NCI-H82 (cell line): ENCODE data around the gene DNAJC27.
"Not testable (repeated sequence)": the region's sequence is repeated elsewhere in the genome, so short reads cannot be mapped to it uniquely, and the experiment has no call there.

Experiments
- DNase-seq: peaks from one replicate; lab custom pipeline; 2025; lab: John Stamatoyannopoulos, UW

DNAJC27 gene

GRCh38 chr2:24971536-24972314, at the start of gene DNAJC27:
TSS of gene DNAJC27 (minus strand) at chr2:24971955. CDS start at chr2:24971904, 51 bp downstream.
- DNase-seq = peak; percentile 99

DNA sequence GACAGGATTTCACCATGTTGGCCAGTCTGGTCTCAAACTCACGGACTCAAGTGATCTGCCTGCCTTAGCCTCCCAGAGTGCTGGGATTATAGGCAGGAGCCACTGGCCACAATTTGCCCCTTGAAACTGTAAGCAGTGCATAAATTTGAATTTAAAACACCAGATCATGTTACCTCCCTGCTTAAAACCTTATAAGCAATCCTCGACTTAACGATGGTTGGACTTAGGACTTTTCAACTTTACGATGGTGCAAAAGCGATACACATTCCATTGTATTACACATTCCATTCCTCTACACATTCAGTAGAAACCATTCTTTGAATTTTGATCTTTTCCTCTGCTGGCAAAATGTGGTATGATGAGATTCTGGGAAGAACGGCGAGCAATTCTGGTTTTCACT, 46.9 kb upstream of the DNAJC27 start:
- no peak for DNase-seq

DNA sequence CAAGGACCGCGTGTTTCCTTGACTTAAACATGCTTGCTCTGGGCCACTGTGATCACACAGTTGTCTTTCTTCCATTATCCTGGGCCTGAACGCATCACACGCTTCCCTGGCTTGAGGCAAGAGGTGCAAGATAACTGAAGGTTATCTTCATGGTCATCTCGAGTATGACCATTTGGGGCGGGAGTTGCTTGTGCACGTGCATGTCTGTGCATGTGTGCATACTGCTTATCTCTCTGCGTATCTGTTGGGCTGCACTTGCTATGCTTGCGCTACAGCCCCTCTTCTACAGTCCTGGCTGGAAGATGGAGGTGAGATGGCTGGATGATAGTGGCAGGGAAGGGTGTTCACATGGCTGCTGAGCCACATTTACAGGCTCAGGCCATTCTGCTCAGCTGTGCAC, 42.9 kb upstream of the DNAJC27 start:
- DNase-seq = no peak

DNA sequence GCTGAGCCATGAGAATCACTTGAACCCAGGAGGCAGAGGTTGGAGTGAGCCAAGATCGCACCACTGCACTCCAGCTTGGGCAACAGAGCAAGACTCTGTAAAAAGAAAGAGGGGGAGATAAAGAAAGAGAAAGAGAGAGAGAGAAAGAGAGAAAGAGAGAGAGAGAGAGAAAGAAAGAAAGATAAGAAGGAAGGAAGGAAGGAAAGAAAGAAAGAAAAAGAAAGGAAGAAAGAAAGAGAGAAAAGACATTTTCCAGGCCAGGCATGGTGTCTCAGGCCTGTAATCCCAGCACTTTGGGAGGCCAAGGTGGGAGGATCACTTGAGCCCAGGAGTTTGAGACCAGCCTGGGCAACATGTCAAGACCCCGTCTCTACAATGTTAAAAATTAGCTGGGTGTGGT, 39.6 kb upstream of the DNAJC27 start:
- DNase-seq = not testable (repeated sequence)

DNA sequence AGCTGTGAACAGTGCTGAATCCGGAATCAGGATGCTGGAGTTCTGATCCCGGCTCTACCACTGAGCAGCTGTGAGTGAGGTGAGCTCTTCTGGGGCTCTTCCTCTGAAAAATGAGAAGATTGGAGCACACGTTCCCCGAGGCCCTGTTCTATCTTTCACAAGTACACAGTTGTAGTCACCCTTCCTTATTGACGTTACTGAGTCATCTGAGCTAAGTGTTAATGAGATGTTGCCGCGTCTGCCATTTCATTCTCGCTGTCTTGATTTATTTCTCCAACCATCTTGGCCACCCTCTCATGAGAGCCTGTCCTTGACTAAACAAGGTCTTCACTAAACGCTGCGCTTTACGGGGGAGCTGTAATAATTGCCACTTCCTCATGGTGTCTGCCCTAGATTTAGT, 38.2 kb upstream of the DNAJC27 start:
- no peak for DNase-seq

DNA sequence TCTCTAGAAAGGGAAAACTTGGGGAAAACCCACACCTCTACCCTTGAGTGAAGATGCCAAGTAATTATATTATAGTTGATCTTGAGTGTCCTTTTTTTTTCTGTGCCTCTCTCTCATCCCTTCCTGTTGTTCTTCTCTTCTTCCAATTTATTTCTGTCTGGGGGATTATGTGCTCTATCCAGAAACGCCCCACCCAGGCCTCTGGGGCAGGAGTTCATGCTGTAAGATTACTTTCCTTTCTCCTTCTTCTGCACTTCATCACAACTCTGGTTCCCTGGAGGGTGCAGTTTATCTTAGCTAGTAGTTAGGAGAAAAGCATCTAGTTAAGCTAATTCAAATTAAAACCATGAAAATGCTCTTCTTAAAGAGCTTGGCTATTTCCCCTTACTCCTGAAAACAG, 30.3 kb upstream of the DNAJC27 start:
- no peak for DNase-seq

DNA sequence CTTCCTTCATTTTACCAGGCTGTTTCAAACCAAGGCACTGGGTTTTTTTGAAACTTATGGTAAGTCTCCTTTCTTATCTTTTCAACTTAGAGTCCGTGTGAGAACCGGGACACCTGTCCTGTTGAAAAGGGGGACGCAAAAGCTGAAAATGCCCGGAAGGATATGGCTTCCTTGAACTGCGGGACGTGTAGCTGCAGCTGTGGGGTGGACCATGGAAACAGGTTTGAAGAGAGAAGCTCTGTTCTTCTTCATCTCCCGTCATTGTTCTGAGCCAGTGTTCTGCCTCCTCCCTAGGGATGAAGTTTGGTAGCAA, 29.5 kb upstream of the DNAJC27 start:
- DNase-seq = no peak

- no peak for DNase-seq
Measured at GRCh38 chr2:25000503-25001324, 29.0 kb upstream of the DNAJC27 start.

GRCh38 chr2:25000036-25000435, 28.3 kb upstream of the DNAJC27 start:
- DNase-seq = no peak

DNA sequence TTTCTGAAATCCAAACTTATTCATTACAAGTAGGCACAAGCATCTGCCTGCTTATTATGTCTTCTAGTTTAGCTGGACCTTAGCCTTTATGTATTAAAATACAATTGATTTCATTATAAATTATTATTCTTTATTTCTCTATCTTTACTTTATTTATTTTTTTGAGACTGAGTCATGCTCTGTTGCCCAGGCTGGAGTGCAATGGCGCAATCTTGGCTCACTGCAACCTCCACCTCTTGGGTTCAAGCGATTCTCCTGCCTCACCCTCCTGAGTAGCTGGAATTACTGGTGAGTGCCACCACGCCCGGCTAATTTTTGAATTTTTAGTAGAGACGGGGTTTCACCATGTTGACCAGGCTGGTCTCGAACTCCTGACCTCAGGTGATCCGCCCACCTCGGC, 27.3 kb upstream of the DNAJC27 start:
- DNase-seq = not testable (repeated sequence)

DNA sequence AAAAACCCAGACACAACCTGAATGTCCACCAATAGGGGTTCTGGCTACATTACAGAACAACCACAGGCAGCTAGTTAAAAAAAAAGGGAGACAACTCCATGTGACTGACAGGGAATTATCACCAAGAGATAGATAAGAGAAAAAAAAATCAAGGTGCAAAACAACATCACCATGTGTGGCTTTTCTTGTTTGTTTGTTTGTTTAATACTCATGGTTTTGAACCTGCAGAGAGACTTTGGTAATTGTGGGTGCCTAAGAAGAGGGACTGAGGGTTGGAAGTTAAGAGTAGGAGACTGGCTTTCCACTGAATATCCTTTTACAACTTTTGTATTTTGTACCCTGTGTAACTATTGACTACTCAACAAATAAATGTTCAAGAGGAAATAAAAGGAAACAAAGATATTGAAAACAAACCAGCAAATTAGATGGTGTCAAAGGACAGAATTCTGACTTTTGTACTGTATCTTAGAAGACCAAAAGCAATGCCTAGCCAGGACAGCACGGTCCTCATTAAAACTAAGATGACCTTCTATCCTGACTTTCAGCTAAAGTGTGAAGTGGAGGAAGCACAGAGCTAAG, 22.5 kb upstream of the DNAJC27 start:
- no peak for DNase-seq

DNA sequence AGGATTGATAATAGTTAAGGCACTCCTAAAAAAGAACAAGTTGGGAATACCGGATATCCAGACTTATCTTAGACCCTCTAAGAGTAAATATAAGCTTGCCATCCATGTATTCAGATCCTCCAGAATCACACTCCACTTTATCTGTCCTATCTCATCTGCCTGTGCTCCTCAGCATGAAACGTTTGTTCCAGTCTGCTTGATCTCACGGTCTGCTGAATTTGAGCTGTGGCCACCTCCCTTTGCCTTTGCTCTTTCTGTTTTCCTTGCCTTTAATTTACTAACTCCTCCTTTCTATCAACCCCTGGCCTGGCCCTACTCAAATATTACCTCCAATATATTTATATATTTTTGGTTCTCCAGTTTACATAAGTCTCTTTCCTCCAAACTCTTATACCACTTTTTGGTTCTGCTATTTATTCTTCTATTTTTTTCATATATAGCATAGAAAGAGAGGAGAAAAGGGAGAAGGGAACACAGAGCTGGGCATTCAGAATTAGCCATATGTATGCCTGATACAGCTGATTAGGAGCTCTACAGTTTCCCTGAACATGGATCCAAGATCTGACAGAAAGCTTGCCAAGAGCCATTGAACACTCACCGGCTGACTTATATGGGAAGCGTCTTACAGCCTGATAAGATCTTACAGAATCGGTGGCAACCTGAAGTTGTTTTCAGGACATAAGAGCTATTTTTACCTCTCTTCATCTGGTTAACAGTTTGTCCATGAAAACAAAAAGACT, 21.8 kb upstream of the DNAJC27 start:
- DNase-seq = no peak

DNA sequence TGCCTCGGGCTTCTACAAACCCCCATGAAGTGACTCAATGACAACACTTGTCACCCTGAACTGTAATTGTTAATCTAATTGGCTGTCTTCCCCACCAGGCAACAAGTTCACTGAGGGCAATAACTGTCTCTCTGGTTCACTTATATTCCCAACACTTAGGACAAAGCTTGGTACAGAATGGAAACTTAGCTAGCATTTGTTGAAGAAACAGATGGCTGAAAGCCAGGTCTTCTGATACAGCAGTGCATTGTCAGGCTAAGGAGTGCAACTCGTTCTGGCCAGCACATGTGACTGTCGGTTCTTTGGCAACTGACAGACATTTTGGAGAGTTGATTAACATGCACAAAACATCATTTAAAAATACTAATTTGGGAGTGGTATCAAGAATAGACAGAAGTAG, 14.6 kb upstream of the DNAJC27 start:
- DNase-seq = no peak

GRCh38 chr2:24985511-24985910, 13.8 kb upstream of the DNAJC27 start:
- DNase-seq = no peak

DNA sequence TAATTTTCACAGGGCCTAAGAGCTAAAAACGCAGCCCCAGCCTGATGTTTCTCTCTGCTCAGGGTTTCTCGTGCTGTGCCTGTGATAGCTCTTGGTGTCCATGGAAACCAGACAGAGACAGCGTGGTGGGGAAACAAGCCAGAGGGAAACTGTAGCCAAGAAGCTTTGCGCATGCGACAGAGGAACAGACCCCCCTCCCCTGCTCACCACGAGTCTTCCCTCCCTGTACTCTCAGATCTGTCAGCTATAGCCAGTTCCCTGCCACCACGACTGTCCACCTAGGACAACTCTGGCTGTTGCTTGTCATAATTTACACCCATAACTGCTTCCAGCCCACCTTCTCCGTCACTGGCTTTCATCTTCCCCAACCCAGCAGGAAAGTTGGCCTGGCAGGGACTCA, 13.2 kb upstream of the DNAJC27 start:
- peak; percentile 56 for DNase-seq

- DNase-seq = no peak
Measured at GRCh38 chr2:24981411-24982136, 9.8 kb upstream of the DNAJC27 start.

- DNase-seq = no peak
Measured at GRCh38 chr2:24978661-24979060, 6.9 kb upstream of the DNAJC27 start.

DNA sequence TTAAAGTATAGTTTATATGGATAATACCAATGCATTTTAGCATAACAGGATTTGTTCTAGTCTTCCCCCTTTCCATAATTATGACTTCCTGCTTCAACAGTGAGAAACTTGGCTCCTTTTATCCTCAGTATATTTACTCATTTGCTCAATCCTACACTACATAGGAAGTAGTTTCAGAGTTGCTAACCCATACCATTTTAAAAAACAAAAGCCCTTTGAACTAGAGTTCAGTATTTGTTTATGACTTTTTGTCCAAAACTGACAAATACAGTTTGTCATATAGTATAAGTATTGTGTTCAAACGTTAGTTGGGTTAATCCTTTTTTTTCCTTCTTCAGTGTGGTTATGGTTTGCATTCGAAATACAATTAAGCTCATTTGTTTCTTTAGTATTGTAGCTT, 5.9 kb upstream of the DNAJC27 start:
- no peak for DNase-seq

GRCh38 chr2:24973812-24974211, 2.1 kb upstream of the DNAJC27 start:
- peak; percentile 23 for DNase-seq

- DNase-seq = peak; percentile 72
Measured at GRCh38 chr2:24972315-24972961, 683 bp upstream of the DNAJC27 start.

- DNase-seq = no peak
Measured at GRCh38 chr2:24971286-24971535, 544 bp downstream of the DNAJC27 start.
